Measurements from ENCODE around the gene PEX6. TPM values are rescaled to one million over a fixed set of nuclear protein-coding genes. Genes with fewer than 3 reads are reported as not detected.

The PEX6 gene
- total and polyA plus RNA-seq, 2 of the 13 experiments (the other 11 are each of a cell fraction or from before 2014, with no cell fraction given): 5.1 to 6.7 TPM

- TF ChIP-seq ZNF337 (CRISPR knock-in tag; IDR thresholded peaks at IDR 0.05; ENCODE audit: borderline replicate concordance, low read depth) (no peak), KDM2A (CRISPR knock-in tag; IDR thresholded peaks at IDR 0.05; ENCODE audit: borderline replicate concordance, low read depth) (peak; percentile 47), ZNF550 (CRISPR knock-in tag; IDR thresholded peaks at IDR 0.05; ENCODE audit: borderline replicate concordance) (no peak), PHF21A (CRISPR knock-in tag; IDR thresholded peaks at IDR 0.05) (0 out of 2 replicates have a peak, but pooled peaks have one; percentile 54), KAT8 (CRISPR knock-in tag; IDR thresholded peaks at IDR 0.05) (peak; percentile 65; the same call in 1 of the 2 replicates), HINFP (CRISPR knock-in tag; IDR thresholded peaks at IDR 0.05; ENCODE audit: low read depth) (no peak), ZNF703 (CRISPR knock-in tag; IDR thresholded peaks at IDR 0.05; ENCODE audit: borderline replicate concordance) (no peak), HOMEZ (CRISPR knock-in tag; IDR thresholded peaks at IDR 0.05; ENCODE audit: low read depth) (no peak; the same call in 1 of the 2 replicates), SNAPC4 (CRISPR knock-in tag; IDR thresholded peaks at IDR 0.05) (peak; percentile 66), ZMYM4 (CRISPR knock-in tag; IDR thresholded peaks at IDR 0.05) (peak; percentile 78), KLF16 (CRISPR knock-in tag; IDR thresholded peaks at IDR 0.05) (peak in 1 of 2 experiments; percentile 80; a peak in 1 of 4 replicates), ZFX (CRISPR knock-in tag; IDR thresholded peaks at IDR 0.05; ENCODE audit: low read depth) (peak; percentile 91), ZNF124 (CRISPR knock-in tag; IDR thresholded peaks at IDR 0.05) (0 out of 2 replicates have a peak, but pooled peaks have one; percentile 23), ZKSCAN1 (IDR thresholded peaks at IDR 0.05; ENCODE audit: low read length) (no peak), SALL1 (CRISPR knock-in tag; IDR thresholded peaks at IDR 0.05) (peak; percentile 54), GLMP (CRISPR knock-in tag; IDR thresholded peaks at IDR 0.05; ENCODE audit: borderline replicate concordance) (no peak)
- TF ChIP-seq, protein P1, sequence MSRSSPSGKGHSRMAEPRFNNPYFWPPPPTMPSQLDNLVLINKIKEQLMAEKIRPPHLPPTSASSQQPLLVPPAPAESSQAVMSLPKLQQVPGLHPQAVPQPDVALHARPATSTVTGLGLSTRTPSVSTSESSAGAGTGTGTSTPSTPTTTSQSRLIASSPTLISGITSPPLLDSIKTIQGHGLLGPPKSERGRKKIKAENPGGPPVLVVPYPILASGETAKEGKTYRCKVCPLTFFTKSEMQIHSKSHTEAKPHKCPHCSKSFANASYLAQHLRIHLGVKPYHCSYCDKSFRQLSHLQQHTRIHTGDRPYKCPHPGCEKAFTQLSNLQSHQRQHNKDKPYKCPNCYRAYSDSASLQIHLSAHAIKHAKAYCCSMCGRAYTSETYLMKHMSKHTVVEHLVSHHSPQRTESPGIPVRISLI (CRISPR knock-in tag; IDR thresholded peaks at IDR 0.05; ENCODE audit: borderline replicate concordance): no peak; the same call in 1 of the 2 replicates
These were observed 5.3 kb upstream of the PEX6 start, which contains the start of gene PPP2R5D (continued) for GRCh38 chr6:42984001-42984923.

Data from HepG2 (cell line).